Ovary (tissue), 3 donors: ENCODE measurements around the gene MRTFA.

Experiments used
- POLR2A ChIP-seq: fragments of 450-650 bp; IDR thresholded peaks from one replicate; pipeline ENCODE4 v1.6.1; 2017; ENCODE audit warnings: antibody characterized with exemption, mild to moderate bottlenecking, moderate library complexity
- TF ChIP-seq, protein P1 (sequence below), 3 donors: fragments of 450-650 bp in 2 of 3; fragments of 200-600 bp in 1 of 3; IDR thresholded peaks; one replicate each; pipeline versions ENCODE4 v1.5.1 to v1.8.0; 2016 to 2022; ENCODE audit warnings: antibody characterized with exemption in 3 of 3, mild to moderate bottlenecking in 1 of 3
- donor health status: DM: no; HTN: no; CAD: no.

GRCh38 chr22:40572976-40573375, 63.5 kb downstream of the MRTFA start:
- TF ChIP-seq, protein P1, sequence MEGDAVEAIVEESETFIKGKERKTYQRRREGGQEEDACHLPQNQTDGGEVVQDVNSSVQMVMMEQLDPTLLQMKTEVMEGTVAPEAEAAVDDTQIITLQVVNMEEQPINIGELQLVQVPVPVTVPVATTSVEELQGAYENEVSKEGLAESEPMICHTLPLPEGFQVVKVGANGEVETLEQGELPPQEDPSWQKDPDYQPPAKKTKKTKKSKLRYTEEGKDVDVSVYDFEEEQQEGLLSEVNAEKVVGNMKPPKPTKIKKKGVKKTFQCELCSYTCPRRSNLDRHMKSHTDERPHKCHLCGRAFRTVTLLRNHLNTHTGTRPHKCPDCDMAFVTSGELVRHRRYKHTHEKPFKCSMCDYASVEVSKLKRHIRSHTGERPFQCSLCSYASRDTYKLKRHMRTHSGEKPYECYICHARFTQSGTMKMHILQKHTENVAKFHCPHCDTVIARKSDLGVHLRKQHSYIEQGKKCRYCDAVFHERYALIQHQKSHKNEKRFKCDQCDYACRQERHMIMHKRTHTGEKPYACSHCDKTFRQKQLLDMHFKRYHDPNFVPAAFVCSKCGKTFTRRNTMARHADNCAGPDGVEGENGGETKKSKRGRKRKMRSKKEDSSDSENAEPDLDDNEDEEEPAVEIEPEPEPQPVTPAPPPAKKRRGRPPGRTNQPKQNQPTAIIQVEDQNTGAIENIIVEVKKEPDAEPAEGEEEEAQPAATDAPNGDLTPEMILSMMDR (IDR thresholded peaks at IDR 0.05): no peak
- TF ChIP-seq POLR2A: no peak
